PC-9 (cell line): Measurements from ENCODE around the gene GATAD2B. TPM values are rescaled to one million over a fixed set of nuclear protein-coding genes. Genes with fewer than 3 reads are reported as not detected.

ENCODE experiments used
- BruUV-seq: library from RNA; stranded (reverse); fragments of 400-500 nt; replicated peaks from 2 replicates; lab custom pipeline; 2021; lab: Mats Ljungman, UMichigan
- CTCF ChIA-PET: fragments of 300-600 bp; sonication (Branson Sonifier 250); formaldehyde crosslinking; loops from one replicate; lab custom pipeline; 2022; ENCODE audit warnings: antibody characterized with exemption; lab: Charles Lee
- POLR2A ChIA-PET: fragments of 300-600 bp; sonication (Branson Sonifier 250); formaldehyde crosslinking; loops from one replicate; lab custom pipeline; 2022; ENCODE audit warnings: antibody characterized with exemption; ENCODE audit not compliant: unreplicated experiment; lab: Charles Lee
- DNase-seq, 2 experiments: peaks; one replicate each; pipeline versions ENCODE4 v3.0.0 to v3.0.0-alpha.2; 2015 to 2022; ENCODE audit warnings: mixed read lengths in 1 of 2
- H2AFZ ChIP-seq: fragments of 200-600 bp; sonication (generic); 2 replicates; pipeline ENCODE4 v1.8.1; 2017; ENCODE audit warnings: antibody characterized with exemption
- H3F3A ChIP-seq: fragments of 200-600 bp; sonication (generic); 2 replicates; pipeline ENCODE4 v1.8.1; 2017; ENCODE audit warnings: antibody characterized with exemption, mild to moderate bottlenecking, low read depth; ENCODE audit not compliant: insufficient read depth
- H3K27ac ChIP-seq: fragments of 200-600 bp; sonication (generic); 2 replicates; pipeline ENCODE4 v1.6.1; 2016; ENCODE audit warnings: mixed run types
- H3K27me3 ChIP-seq: fragments of 200-600 bp; sonication (generic); 2 replicates; pipeline ENCODE4 v1.6.1; 2016; ENCODE audit warnings: low read depth, mixed run types; ENCODE audit not compliant: insufficient read depth
- H3K36me3 ChIP-seq: fragments of 200-600 bp; sonication (generic); 2 replicates; pipeline ENCODE4 v1.6.1; 2016; ENCODE audit warnings: low read depth, mixed run types
- H3K4me1 ChIP-seq: fragments of 200-600 bp; sonication (generic); replicated peaks from 2 replicates; pipeline ENCODE4 v1.6.1; 2016; ENCODE audit warnings: mixed run types; ENCODE audit not compliant: insufficient read depth
- H3K4me2 ChIP-seq: fragments of 200-600 bp; sonication (generic); 2 replicates; pipeline ENCODE4 v1.6.1; 2017; ENCODE audit warnings: mixed run types
- H3K4me3 ChIP-seq: fragments of 200-600 bp; sonication (generic); 2 replicates; pipeline ENCODE4 v1.6.1; 2016; ENCODE audit warnings: mixed run types
- H3K79me2 ChIP-seq: fragments of 200-600 bp; sonication (generic); 2 replicates; pipeline ENCODE4 v1.6.1; 2017; ENCODE audit warnings: low read depth, mixed run types
- H3K9me2 ChIP-seq: fragments of 200-600 bp; sonication (generic); 2 replicates; pipeline ENCODE4 v1.8.1; 2017; ENCODE audit warnings: mild to moderate bottlenecking; ENCODE audit not compliant: insufficient read depth
- H3K9me3 ChIP-seq: fragments of 200-600 bp; sonication (generic); 2 replicates; pipeline ENCODE4 v1.8.1; 2016; ENCODE audit warnings: low read depth; ENCODE audit not compliant: insufficient read depth
- H4K20me1 ChIP-seq: fragments of 200-600 bp; sonication (generic); 2 replicates; pipeline ENCODE4 v1.8.1; 2017; ENCODE audit not compliant: insufficient read depth
- CTCF ChIP-seq: fragments of 200-600 bp; sonication (generic); conservative IDR thresholded peaks from 2 replicates; pipeline ENCODE4 v1.6.1; 2017; ENCODE audit warnings: mixed run types, antibody characterized with exemption, mild to moderate bottlenecking, moderate library complexity
- EZH2 ChIP-seq: fragments of 200-600 bp; sonication (generic); IDR thresholded peaks from 2 replicates; pipeline ENCODE4 v1.8.0; 2017; ENCODE audit warnings: antibody characterized with exemption, low read depth
- intact Hi-C: fragments of 100-400 bp; cut with micrococcal nuclease; formaldehyde crosslinking; loops from one replicate; pipeline ENCODE4 v1.10.0; 2022; ENCODE audit not compliant: unreplicated experiment
- total RNA-seq: library from RNA; stranded (reverse); gene quantifications from 2 replicates; pipeline ENCODE4 v1.2.3, GENCODE V29; 2021

GATAD2B gene
- total RNA-seq, 1 experiment from 2014 or later: 56.1 TPM

- Histone ChIP-seq H3K4me2 (no peak overlapping the region), H2AFZ (no peak overlapping the region), H4K20me1 (no peaks in the 10 kb centered on the region), H3K9me3 (no peaks in the 10 kb centered on the region), H3K4me1 (peaks cover 15% of the 10 kb centered on the region), H3K79me2 (no peaks in the 10 kb centered on the region), H3F3A (peaks cover 12% of the 10 kb centered on the region; the same call in 1 of the 2 replicates), H3K27ac (no peak overlapping the region), H3K4me3 (no peak overlapping the region), H3K27me3 (no peaks in the 10 kb centered on the region), H3K36me3 (no peaks in the 10 kb centered on the region), H3K9me2 (no peaks in the 10 kb centered on the region)
- CTCF ChIA-PET: no interaction called here
- intact Hi-C loops: no loop called here
- DNase-seq: no peak
- POLR2A ChIA-PET: no interaction called here
- BruUV-seq: no TSS peak
- TF ChIP-seq EZH2 (no peak), CTCF (no peak)
Measured at GRCh38 chr1:153793261-153793972, 129.4 kb downstream of the GATAD2B start.

GRCh38 chr1:153792631-153793041 lies 130.1 kb downstream of the GATAD2B start:
- Histone ChIP-seq H3K9me3 (no peaks in the 10 kb centered on the region), H2AFZ (no peak overlapping the region), H3K4me3 (no peak overlapping the region), H3K36me3 (no peaks in the 10 kb centered on the region), H3K79me2 (no peaks in the 10 kb centered on the region), H3K27ac (no peak overlapping the region), H3F3A (peaks cover 12% of the 10 kb centered on the region; the same call in 1 of the 2 replicates), H3K9me2 (no peaks in the 10 kb centered on the region), H3K27me3 (no peaks in the 10 kb centered on the region), H3K4me1 (peaks cover 15% of the 10 kb centered on the region), H3K4me2 (no peak overlapping the region), H4K20me1 (no peaks in the 10 kb centered on the region)
- POLR2A ChIA-PET: no interaction called here
- BruUV-seq: no TSS peak
- no peak for TF ChIP-seq CTCF
- TF ChIP-seq EZH2: no peak
- no peak for DNase-seq
- intact Hi-C loops: no loop called here
- CTCF ChIA-PET: interaction anchor here (0.6 kb wide), 1 partner anchor 1461 kb away, joined by 3 read pairs; no protein-coding TSS in a partner anchor

GRCh38 chr1:153791648-153792253 lies 131.0 kb downstream of the GATAD2B start:
- Histone ChIP-seq H3K4me1 (peaks cover 15% of the 10 kb centered on the region), H3K36me3 (no peaks in the 10 kb centered on the region), H3K9me3 (no peaks in the 10 kb centered on the region), H3K27ac (no peak overlapping the region), H3F3A (peaks cover 12% of the 10 kb centered on the region; the same call in 1 of the 2 replicates), H3K9me2 (no peaks in the 10 kb centered on the region), H2AFZ (no peak overlapping the region), H3K27me3 (no peaks in the 10 kb centered on the region), H3K79me2 (no peaks in the 10 kb centered on the region), H3K4me2 (peak overlapping the region; percentile 39), H4K20me1 (no peaks in the 10 kb centered on the region), H3K4me3 (no peak overlapping the region)
- intact Hi-C loops: no loop called here
- no peak for DNase-seq
- BruUV-seq: no TSS peak
- ChIA-PET POLR2A (no interaction called here), CTCF (no interaction called here)
- no peak for TF ChIP-seq CTCF
- no peak for TF ChIP-seq EZH2
